SK-N-MC (cell line): ENCODE measurements around the gene CCNJL.

Experiments used
- EZH2 ChIP-seq: fragments of 200-600 bp; sonication (generic); IDR thresholded peaks from one replicate; pipeline ENCODE4 v1.6.1; 2017; ENCODE audit warnings: antibody characterized with exemption
- POLR2AphosphoS5 ChIP-seq: IDR thresholded peaks from 2 replicates; pipeline ENCODE4 v1.6.1; 2012; ENCODE audit warnings: mild to moderate bottlenecking, low read depth, low read length, borderline replicate concordance

DNA sequence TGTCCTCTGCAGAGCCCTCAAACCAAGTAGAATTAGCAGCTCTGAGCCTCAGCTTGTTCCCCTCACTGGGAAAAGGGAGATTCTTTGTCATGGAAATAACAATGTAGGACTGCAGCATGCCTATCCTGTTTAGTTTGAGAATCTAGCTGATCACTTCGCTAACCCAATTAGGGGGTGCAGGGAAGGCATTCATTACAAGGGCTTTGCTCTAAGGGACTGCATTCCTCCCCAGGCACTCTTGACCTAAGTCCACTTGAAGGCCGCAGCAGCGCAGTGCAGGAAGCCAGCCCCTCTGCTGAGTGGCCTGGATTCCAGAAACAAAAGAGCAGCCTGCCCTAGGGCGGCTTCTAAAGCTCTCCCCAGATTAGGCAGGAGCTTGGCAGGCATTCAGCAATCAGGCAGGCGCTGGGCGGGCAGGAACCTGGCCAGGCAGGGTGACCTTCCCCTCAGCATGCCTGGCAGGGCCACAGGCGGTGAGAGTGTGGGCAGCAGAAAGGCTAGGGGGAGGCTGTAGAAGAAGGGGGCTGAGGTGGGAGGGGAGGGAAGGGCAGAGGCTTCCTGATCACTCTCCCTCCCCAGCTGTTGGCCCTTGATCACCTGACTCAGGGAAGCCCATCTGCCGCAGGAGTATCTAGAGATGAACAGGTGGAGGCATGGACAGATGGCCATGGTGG is 24.8 kb downstream of the CCNJL start:
- no peak for TF ChIP-seq EZH2
- no peak for TF ChIP-seq POLR2AphosphoS5
